Liver (tissue), 9 donors: Measurements from ENCODE around the gene OLFML2A. TPM values are rescaled to one million over a fixed set of nuclear protein-coding genes. Genes with fewer than 3 reads are reported as not detected.
A peak's percentile ranks its signal among the peaks of the same experiment; 100 is the strongest.

Experiments
- DNase-seq: peaks from one replicate; pipeline ENCODE4 v3.0.0-alpha.2; 2017; ENCODE audit warnings: low spot score
- H3K27ac ChIP-seq, 2 donors: one replicate each; pipeline ENCODE4 v1.7.0; 2013; ENCODE audit warnings: inconsistent platforms in 2 of 2, low read length in 2 of 2, control low read depth in 1 of 2, low read depth in 1 of 2, mild to moderate bottlenecking in 1 of 2
- H3K27me3 ChIP-seq, 4 donors: one replicate each; pipeline versions ENCODE4 v1.6.1 to v1.7.0; 2013; ENCODE audit warnings: low read length in 3 of 4, inconsistent platforms in 1 of 4, mild to moderate bottlenecking in 1 of 4, moderate library complexity in 1 of 4; ENCODE audit not compliant: control insufficient read depth in 4 of 4, insufficient read depth in 4 of 4
- H3K36me3 ChIP-seq, 4 donors: one replicate each; pipeline versions ENCODE4 v1.6.1 to v1.7.0; 2013; ENCODE audit warnings: low read length in 3 of 4, mild to moderate bottlenecking in 3 of 4, low read depth in 1 of 4, moderate library complexity in 1 of 4; ENCODE audit not compliant: control insufficient read depth in 4 of 4, insufficient read depth in 3 of 4
- H3K4me1 ChIP-seq, 4 donors: one replicate each; pipeline versions ENCODE4 v1.6.1 to v1.7.0; 2013; ENCODE audit warnings: low read length in 3 of 4, mild to moderate bottlenecking in 3 of 4, moderate library complexity in 1 of 4; ENCODE audit not compliant: control insufficient read depth in 4 of 4, insufficient read depth in 4 of 4
- H3K4me3 ChIP-seq, 3 donors: one replicate each; pipeline versions ENCODE4 v1.6.1 to v1.7.0; 2013; ENCODE audit warnings: low read length in 3 of 3, control low read depth in 1 of 3, low read depth in 1 of 3, mild to moderate bottlenecking in 1 of 3
- H3K9ac ChIP-seq, 2 donors: one replicate each; pipeline ENCODE4 v1.7.0; 2013; ENCODE audit warnings: low read length in 2 of 2, mild to moderate bottlenecking in 2 of 2, moderate library complexity in 2 of 2, control low read depth in 1 of 2, low read depth in 1 of 2
- H3K9me3 ChIP-seq, 4 donors: one replicate each; pipeline versions ENCODE4 v1.6.1 to v1.7.0; 2013; ENCODE audit warnings: low read length in 3 of 4; ENCODE audit not compliant: control insufficient read depth in 4 of 4
- EGR1 ChIP-seq, 2 donors: IDR thresholded peaks; 2 replicates each; pipeline ENCODE4 v1.6.1; 2016 to 2018; ENCODE audit warnings: antibody characterized with exemption in 2 of 2, low read depth in 2 of 2
- FOXA1 ChIP-seq: IDR thresholded peaks from 2 replicates; pipeline ENCODE4 v1.6.1; 2016; ENCODE audit warnings: antibody characterized with exemption
- FOXA2 ChIP-seq: IDR thresholded peaks from 2 replicates; pipeline ENCODE4 v1.6.1; 2016; ENCODE audit warnings: antibody characterized with exemption
- GABPA ChIP-seq, 2 donors: IDR thresholded peaks in 1 of 2; conservative IDR thresholded peaks in 1 of 2; 2 replicates each; pipeline ENCODE4 v1.6.1; 2016; ENCODE audit warnings: antibody characterized with exemption in 2 of 2, mild to moderate bottlenecking in 1 of 2, moderate library complexity in 1 of 2
- HNF4A ChIP-seq, 2 donors: conservative IDR thresholded peaks; 2 replicates each; pipeline ENCODE4 v1.6.1; 2016; ENCODE audit warnings: antibody characterized with exemption in 2 of 2, mild to moderate bottlenecking in 2 of 2
- HNF4G ChIP-seq: IDR thresholded peaks from 2 replicates; pipeline ENCODE4 v1.6.1; 2016; ENCODE audit warnings: antibody characterized with exemption
- JUND ChIP-seq, 2 donors: IDR thresholded peaks; 2 replicates each; pipeline ENCODE4 v1.6.1; 2016; ENCODE audit warnings: antibody characterized with exemption in 2 of 2
- RAD21 ChIP-seq, 2 donors: IDR thresholded peaks; 2 replicates each; pipeline ENCODE4 v1.6.1; 2016; ENCODE audit warnings: antibody characterized with exemption in 2 of 2, mild to moderate bottlenecking in 2 of 2
- RXRA ChIP-seq, 2 donors: IDR thresholded peaks; 2 replicates each; pipeline ENCODE4 v1.6.1; 2017 to 2018; ENCODE audit warnings: antibody characterized with exemption in 2 of 2, mild to moderate bottlenecking in 1 of 2
- SP1 ChIP-seq: IDR thresholded peaks from 2 replicates; pipeline ENCODE4 v1.6.1; 2018; ENCODE audit warnings: antibody characterized with exemption, mild to moderate bottlenecking
- TAF1 ChIP-seq: conservative IDR thresholded peaks from 2 replicates; pipeline ENCODE4 v1.6.1; 2016; ENCODE audit warnings: antibody characterized with exemption, mild to moderate bottlenecking
- YY1 ChIP-seq: IDR thresholded peaks from 2 replicates; pipeline ENCODE4 v1.6.1; 2016; ENCODE audit warnings: antibody characterized with exemption, mild to moderate bottlenecking
- WGBS: extraction: QIAGEN DNeasy Blood & Tissue Kit; methylation state at CpG from one replicate; pipeline ENCODE4 v1.1.7; 2013; 5-methylcytosine and 5-hydroxymethylcytosine counted together
- polyA plus RNA-seq, 2 donors: library from polyadenylated mRNA; stranded (reverse) in 1 of 2; unstranded in 1 of 2; fragments of 200-250 nt in 1 of 2; fragments of >200 nt in 1 of 2; fragmentation: Nextera tagmentation in 1 of 2; extraction: Ambion mirVana in 1 of 2; gene quantifications; one replicate each; pipeline versions ENCODE4 v1.2.1 to v1.2.3, GENCODE V29; 2013 to 2015
- total RNA-seq, 2 donors: library from RNA; depleted of rRNA; stranded (reverse); fragments of >200 nt; gene quantifications; one replicate each; pipeline ENCODE4 v1.2.3, GENCODE V29; 2014
- TF ChIP-seq, protein P1 (sequence below): IDR thresholded peaks from 2 replicates; pipeline ENCODE4 v1.6.1; 2016; ENCODE audit warnings: antibody characterized with exemption
- TF ChIP-seq, protein P2 (sequence below): fragments of 150-350 bp; IDR thresholded peaks from 2 replicates; pipeline ENCODE4 v1.5.1; 2017; ENCODE audit warnings: improper control_type of control experiment, low read depth, low read length; ENCODE audit not compliant: missing input control
- TF ChIP-seq, protein P3 (sequence below): IDR thresholded peaks from 2 replicates; pipeline ENCODE4 v1.6.1; 2016; ENCODE audit warnings: antibody characterized with exemption
- donor health status: healthy.
- donor health status: healthy.
- donor health status: healthy.
- donor health status: healthy.
- donor health status: healthy.

OLFML2A gene
- total and polyA plus RNA-seq, 4 donors, result 0.15 to 1.1 (median 0.53) TPM

DNA sequence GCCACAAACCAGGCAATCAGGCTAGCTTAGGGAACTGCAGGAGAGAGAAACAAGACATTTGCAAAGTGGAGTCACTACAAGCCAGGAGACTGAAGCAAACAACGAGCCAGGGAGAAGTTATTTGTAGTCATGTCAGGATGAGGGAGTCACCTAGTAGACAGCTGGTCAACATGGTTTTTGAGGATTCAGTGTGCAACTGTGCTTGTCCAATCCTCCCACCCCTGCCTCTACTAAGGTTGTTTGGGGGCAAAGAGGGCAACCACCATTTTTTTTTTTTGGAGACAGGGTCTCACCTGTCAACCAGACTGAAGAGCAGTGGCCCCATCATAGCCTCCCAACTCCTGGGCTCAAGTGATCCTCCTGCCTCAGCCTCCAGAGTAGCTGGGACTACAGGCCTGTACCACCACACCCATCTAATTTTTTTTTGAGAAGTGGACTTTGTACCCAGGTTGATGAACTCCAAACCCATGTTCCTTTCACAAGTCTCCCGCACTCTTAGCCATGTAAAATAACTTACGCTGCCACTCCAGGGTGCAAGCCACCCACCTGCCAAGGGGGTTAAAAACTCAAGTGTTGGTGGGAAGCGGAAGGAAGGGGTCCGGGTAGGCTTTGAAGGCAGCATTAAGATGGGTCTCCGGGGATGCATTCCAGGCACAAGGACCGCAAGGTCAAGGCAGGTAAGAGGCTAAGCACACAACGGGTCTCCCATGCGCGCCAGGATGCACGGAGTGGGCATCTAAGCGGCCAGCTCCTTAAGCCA is 83.8 kb downstream of the OLFML2A start (continued):
- TF ChIP-seq SP1 (no peak), FOXA1 (no peak), RAD21 (IDR thresholded peaks at IDR 0.05) (no peak), JUND (IDR thresholded peaks at IDR 0.05) (no peak), GABPA (IDR thresholded peaks at IDR 0.05 in 1 of 2, conservative IDR thresholded peaks at IDR 0.05 in 1 of 2) (no peak), HNF4A (conservative IDR thresholded peaks at IDR 0.05) (peak; percentile 64 to 81), EGR1 (IDR thresholded peaks at IDR 0.05; ENCODE audit: low read depth in 2 of 2) (no peak), YY1 (no peak), RXRA (IDR thresholded peaks at IDR 0.05) (peak in 1 of 2 donors; percentile 68)
- TF ChIP-seq, protein P1, sequence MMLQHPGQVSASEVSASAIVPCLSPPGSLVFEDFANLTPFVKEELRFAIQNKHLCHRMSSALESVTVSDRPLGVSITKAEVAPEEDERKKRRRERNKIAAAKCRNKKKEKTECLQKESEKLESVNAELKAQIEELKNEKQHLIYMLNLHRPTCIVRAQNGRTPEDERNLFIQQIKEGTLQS, result no peak
- TF ChIP-seq, protein P2, sequence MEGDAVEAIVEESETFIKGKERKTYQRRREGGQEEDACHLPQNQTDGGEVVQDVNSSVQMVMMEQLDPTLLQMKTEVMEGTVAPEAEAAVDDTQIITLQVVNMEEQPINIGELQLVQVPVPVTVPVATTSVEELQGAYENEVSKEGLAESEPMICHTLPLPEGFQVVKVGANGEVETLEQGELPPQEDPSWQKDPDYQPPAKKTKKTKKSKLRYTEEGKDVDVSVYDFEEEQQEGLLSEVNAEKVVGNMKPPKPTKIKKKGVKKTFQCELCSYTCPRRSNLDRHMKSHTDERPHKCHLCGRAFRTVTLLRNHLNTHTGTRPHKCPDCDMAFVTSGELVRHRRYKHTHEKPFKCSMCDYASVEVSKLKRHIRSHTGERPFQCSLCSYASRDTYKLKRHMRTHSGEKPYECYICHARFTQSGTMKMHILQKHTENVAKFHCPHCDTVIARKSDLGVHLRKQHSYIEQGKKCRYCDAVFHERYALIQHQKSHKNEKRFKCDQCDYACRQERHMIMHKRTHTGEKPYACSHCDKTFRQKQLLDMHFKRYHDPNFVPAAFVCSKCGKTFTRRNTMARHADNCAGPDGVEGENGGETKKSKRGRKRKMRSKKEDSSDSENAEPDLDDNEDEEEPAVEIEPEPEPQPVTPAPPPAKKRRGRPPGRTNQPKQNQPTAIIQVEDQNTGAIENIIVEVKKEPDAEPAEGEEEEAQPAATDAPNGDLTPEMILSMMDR, result no peak

DNA sequence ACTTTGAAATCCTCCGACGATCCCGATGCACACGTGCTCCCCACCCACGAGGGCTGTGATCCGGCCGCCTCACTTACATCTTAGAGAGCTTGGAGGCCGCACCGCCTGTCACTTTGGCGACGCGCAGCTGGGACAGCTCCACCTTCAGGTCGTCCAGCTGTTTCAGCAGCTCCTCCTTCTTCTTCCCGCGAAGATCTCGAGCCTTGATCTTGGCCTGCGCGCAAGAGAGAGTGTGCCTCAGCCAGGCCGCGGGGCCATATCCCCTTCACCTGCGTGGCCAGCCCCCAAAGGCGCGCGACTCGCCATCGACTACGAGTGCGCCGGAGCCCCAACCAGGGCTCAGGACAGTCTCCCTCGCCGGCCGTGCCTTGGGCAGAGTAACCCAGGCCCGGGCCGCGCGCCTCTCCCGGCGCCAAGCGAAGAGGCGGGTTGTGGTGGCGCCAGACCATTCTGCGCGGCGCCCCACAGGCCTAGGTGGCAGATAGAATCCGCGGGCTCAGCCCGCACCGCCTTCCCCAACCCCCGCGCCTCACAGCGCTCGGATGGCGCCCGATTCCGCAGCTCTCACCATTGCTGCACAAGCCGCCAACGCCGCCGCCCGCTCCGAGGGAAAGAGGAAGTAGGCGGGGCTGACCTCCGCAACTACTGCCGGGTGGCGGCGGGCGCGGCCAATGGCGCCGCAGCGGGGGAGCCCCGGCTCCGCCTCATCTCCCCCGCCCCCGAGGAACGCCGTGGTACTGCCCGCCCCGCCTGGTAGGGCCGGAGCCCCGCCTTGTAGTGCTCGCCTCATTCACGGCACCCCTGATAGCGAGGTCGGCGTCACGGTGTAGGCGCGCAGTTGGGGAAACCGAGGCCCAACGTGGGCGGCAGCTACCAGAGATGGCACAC is 84.7 kb downstream of the OLFML2A start, which contains the start of the genes ARPC5L and RPL35:
Gene ARPC5L, plus strand, starts transcription at position 789 of the 888 bp plus-strand sequence. CDS start 7,161 bp downstream, outside the sequence.
Gene RPL35, minus strand, starts transcription at position 616 of the 888 bp plus-strand sequence. Its CDS starts 45 bp downstream, at position 571.
- H3K4me1 ChIP-seq, result peaks cover 0 to 21% (median 13%) of the 10 kb centered on the region in 4 donors
- no peaks in the 10 kb centered on the region for H3K9me3 ChIP-seq
- TF ChIP-seq FOXA2 (peak; percentile 1), GABPA (IDR thresholded peaks at IDR 0.05 in 1 of 2, conservative IDR thresholded peaks at IDR 0.05 in 1 of 2) (peak; percentile 74 to 94), TAF1 (peak; percentile 64), SP1 (peak; percentile 68), RXRA (IDR thresholded peaks at IDR 0.05) (no peak), EGR1 (IDR thresholded peaks at IDR 0.05; ENCODE audit: low read depth in 2 of 2) (peak in 1 of 2 donors; percentile 32)
- DNase-seq, result peak; percentile 92
- H3K36me3 ChIP-seq, result peaks cover 15 to 39% (median 25%) of the 10 kb centered on the region in 4 donors
- WGBS, result under 1% methylated on average over 92 of the region's 92 CpGs
- H3K4me3 ChIP-seq, result peak within 1 kb of the TSS; percentile 87 to 98 (median 94)
- no peaks in the 10 kb centered on the region for H3K27me3 ChIP-seq
- H3K27ac ChIP-seq, result peak within 1 kb of the TSS; percentile 91 to 96
- peak within 1 kb of the TSS; percentile 87 to 92 for H3K9ac ChIP-seq

DNA sequence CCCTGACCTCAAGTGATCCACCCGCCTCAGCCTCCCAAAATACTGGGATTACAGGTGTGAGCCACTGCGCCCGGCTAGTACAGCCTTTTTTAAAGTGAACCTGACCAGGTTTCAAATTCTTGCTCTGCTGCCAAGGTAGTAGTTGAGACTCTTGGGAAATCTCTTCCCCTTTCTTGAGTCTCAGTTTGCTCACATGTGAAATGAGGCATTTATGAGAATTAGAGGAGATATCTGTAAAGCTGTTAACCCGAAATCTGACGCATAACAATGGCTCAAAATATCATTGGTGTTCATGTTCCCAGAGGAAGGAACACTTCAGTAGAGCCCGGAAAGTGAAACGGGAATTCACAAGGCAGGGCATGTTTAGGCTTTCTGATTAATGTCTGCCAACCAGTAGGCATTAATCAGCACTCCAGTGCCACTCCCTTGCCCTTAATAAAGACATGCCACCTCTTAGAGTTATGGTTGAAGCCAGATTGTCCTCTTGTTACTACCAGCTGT is 86.5 kb downstream of the OLFML2A start:
- Histone ChIP-seq H3K4me1 (peaks cover 0 to 31% (median 15%) of the 10 kb centered on the region in 4 donors), H3K36me3 (peaks cover 4 to 21% (median 18%) of the 10 kb centered on the region in 4 donors), H3K27me3 (no peaks in the 10 kb centered on the region), H3K9ac (no peak overlapping the region), H3K9me3 (no peaks in the 10 kb centered on the region), H3K4me3 (no peak overlapping the region), H3K27ac (peak overlapping the region in 1 of 2 donors; percentile 10)
- no peak for DNase-seq
- WGBS, result 73% methylated on average over 7 of the region's 7 CpGs
- TF ChIP-seq, protein P3, sequence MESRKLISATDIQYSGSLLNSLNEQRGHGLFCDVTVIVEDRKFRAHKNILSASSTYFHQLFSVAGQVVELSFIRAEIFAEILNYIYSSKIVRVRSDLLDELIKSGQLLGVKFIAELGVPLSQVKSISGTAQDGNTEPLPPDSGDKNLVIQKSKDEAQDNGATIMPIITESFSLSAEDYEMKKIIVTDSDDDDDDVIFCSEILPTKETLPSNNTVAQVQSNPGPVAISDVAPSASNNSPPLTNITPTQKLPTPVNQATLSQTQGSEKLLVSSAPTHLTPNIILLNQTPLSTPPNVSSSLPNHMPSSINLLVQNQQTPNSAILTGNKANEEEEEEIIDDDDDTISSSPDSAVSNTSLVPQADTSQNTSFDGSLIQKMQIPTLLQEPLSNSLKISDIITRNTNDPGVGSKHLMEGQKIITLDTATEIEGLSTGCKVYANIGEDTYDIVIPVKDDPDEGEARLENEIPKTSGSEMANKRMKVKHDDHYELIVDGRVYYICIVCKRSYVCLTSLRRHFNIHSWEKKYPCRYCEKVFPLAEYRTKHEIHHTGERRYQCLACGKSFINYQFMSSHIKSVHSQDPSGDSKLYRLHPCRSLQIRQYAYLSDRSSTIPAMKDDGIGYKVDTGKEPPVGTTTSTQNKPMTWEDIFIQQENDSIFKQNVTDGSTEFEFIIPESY, result no peak
- no peak for TF ChIP-seq EGR1 (IDR thresholded peaks at IDR 0.05; ENCODE audit: low read depth in 2 of 2)
- no peak for TF ChIP-seq JUND (IDR thresholded peaks at IDR 0.05)
- TF ChIP-seq, protein P2, result no peak
- no peak for TF ChIP-seq HNF4G
- TF ChIP-seq YY1, result no peak
- TF ChIP-seq RAD21 (IDR thresholded peaks at IDR 0.05), result no peak
- no peak for TF ChIP-seq HNF4A (conservative IDR thresholded peaks at IDR 0.05)
- TF ChIP-seq RXRA (IDR thresholded peaks at IDR 0.05), result no peak
